GM19035 (cell line): Measurements from ENCODE around the gene DUSP8.
"Not testable (repeated sequence)": the region's sequence is repeated elsewhere in the genome, so short reads cannot be mapped to it uniquely, and the experiment has no call there.

ENCODE experiments used
- ATAC-seq: cut with Tn5 transposase; IDR thresholded peaks from one replicate; pipeline ENCODE4 v1.9.1; 2021; ENCODE audit not compliant: unreplicated experiment

DUSP8 gene

DNA sequence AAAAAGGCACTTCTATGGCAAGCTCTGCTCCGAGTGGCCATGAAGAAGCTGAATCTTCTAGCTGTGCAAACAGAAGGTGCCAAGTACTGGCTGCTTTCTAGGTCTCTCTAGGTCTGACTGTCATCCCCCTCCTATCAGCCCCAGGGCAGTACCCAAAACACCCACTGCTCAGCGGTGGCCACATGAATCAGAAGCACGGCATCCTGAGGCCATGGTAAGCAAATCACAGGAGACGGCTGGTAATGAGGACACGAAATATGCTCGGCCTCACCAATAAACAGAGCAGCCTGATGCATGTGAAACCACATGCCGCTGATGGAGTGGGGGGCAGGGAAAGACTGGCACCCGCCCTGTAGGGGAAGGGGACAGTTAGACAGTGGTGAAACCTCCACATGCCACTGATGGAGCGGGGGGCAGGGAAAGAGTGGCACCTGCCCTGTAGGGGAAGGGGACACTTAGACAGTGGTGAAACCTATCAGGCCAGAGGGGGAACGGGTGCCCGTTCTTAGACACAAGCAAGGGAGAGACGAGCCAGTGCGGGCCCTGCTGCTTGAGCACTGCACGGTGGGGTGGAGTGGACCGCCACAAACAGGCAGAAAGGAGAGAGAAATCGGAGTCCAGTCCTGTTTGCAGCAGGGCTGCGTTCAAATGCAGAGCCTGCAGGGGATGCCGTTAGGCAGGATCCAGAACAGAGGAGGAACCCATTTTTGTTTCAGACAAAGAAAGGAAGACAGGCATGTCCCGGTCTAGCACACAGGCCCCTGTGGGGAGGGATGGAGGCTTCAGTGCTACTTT, 55.6 kb downstream of the DUSP8 start:
- no peak for ATAC-seq

DNA sequence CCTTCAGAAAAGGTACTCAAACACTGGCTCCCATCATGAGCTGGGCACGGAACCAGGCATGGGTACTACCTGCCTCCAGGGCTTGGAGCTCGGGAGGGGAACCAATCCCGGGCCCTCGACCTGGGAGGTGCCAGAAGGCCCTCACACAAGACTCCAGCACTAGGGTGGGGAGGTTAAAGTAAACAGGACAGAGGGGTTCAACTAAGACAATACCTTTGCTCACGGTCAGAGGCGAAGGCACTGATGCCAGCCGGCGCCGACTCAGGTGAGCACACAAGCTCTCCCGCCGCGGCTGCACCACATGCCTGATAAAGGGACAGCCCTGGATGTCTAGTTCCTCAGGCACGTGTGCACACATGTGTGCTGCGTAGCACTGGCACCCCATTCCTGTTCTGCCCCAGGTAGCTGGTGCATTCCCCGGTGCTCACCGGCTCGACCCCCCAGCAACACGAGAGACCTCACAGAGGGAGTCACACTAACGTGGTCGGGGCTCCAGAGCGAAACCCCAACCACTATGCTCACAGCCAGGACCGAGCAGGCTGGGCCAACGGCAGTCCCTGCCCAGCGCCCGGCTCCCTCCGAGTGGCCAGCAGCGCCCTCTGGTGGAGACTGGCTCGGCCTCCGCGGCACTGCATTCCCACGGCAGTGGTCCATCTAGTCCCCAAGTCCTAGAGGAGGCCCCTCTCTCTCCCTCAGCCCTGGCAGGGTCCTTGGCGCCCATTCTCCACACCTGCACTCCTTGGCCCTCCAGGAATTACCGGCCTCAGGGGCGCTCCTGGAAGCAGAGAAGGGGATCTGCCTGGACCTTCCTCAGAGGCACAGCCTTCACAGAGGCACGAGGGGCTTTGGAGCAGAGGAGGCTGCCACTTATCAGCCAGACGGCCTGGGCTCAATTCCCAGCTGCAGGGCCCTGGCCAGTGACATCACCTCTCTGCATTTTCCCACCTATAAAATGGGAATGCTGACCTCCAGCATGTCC, 56.7 kb downstream of the DUSP8 start:
- no peak for ATAC-seq

- ATAC-seq, result no peak
Measured at GRCh38 chr11:1514336-1515061, 57.6 kb downstream of the DUSP8 start.

GRCh38 chr11:1513326-1514296, 58.5 kb downstream of the DUSP8 start:
- no peak for ATAC-seq

DNA sequence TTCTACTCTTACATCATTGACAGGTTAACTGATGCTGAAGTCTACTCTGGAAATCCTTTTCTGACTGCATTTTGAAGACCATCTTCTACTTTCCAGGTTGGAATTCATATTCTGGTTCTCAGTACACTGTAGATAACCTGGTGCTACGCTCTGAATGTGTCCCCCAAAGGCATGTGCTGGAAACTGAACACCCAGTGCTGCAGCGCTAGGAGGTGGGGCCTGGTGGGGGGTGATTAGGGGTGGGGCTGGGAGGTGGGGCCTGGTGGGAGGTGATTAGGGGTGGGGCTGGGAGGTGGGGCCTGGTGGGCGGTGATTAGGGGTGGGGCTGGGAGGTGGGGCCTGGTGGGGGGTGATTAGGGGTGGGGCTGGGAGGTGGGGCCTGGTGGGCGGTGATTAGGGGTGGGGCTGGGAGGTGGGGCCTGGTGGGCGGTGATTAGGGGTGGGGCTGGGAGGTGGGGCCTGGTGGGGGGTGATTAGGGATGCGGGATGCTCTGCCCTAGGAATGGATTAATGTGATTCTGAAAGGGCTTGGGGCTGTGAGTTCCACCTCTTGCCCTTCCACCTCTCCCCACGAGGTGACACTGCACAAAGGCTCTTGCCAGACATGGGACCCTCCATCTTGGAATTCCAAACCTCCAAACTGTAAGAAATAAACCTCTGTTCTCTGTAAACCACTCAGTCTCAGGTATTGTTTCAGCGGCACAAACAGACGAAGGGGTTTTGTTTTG, 59.4 kb downstream of the DUSP8 start:
- ATAC-seq, result not testable (repeated sequence)

GRCh38 chr11:1511937-1512496, 60.1 kb downstream of the DUSP8 start:
- ATAC-seq, result no peak

- no peak for ATAC-seq
Measured at GRCh38 chr11:1510928-1511327, 61.1 kb downstream of the DUSP8 start.

DNA sequence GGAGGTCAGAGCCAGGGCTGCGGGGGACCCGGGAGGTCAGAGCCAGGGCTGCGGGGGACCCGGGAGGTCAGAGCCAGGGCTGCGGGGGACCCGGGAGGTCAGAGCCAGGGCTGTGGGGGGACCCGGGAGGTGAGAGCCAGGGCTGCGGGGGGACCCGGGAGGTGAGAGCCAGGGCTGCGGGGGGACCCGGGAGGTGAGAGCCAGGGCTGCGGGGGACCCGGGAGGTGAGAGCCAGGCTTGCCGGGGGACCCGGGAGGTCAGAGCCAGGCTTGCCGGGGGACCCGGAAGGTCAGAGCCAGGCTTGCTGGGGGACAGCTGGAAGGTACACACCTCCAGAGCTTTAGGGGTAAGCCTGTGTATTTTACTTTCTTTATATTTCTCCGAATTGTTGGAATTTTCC, 61.7 kb downstream of the DUSP8 start:
- not testable (repeated sequence) for ATAC-seq

DNA sequence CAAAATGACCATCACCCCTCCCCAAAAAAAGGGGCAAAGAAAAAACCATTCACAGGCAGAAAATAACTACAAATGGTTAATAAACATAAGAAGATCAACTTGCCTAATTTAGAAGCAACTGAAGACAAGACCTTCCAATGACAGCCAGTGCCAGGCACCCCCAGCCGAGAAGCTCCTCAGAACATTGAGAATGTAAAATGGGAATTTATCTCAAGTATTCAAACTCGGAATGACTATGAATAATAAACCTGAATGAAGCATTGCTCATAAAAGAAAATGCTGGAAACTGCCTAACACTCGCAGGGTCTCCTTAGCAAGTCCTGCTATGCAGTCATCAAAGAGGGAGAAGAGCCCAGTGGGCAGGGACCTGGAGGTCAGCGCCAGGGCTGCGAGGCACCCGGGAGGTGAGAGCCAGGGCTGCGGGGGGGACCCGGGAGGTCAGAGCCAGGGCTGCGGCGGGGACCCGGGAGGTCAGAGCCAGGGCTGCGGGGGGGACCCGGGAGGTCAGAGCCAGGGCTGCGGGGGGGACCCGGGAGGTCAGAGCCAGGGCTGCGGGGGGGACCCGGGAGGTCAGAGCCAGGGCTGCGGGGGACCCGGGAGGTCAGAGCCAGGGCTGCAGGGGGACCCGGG, 62.3 kb downstream of the DUSP8 start:
- ATAC-seq, result no peak

DNA sequence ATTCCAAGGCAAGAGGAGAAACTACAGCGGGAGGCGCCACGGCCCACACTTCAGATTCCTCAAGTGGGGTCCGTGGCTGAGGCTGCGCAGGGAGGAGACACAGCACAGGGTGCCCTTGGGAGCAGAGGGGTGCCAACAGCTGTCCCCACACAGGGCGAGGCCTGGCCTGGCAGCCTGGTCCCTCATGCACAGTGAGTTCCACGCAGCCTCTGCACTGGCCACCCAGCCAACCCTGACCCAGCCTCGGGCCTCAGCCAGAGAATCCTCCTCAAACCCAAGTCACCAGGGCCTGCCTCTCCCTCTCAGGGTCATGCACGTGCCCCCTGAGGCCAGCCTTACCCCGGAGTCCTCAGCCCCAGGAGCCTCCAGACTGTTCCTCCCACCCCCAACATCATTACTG, 63.1 kb downstream of the DUSP8 start:
- no peak for ATAC-seq

GRCh38 chr11:1508491-1508891, 63.6 kb downstream of the DUSP8 start:
- no peak for ATAC-seq

- ATAC-seq, result no peak
Measured at GRCh38 chr11:1507381-1508140, 64.5 kb downstream of the DUSP8 start.

GRCh38 chr11:1506981-1507380, 65.1 kb downstream of the DUSP8 start:
- ATAC-seq, result no peak

DNA sequence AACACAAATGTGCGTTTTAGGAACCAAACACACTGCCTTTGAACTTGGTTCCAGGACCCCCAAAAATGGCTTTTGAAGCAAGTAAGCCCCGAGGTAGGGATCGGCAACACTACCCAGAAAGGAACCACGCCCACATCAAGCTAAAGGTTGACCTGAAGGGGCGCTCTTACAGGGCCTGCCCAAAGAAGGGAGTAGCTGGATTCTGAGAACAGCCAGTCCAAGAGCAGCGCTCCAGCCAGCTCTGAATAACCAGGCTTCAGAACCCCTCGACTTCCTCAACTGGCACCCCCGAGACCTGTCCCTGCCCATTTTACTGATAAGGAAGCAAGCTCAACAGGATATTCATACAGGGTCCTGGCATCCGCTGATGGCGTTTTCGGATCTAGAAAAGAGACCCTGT, 66.6 kb downstream of the DUSP8 start:
- ATAC-seq, result no peak

GRCh38 chr11:1504581-1505290, 67.3 kb downstream of the DUSP8 start:
- ATAC-seq, result no peak

DNA sequence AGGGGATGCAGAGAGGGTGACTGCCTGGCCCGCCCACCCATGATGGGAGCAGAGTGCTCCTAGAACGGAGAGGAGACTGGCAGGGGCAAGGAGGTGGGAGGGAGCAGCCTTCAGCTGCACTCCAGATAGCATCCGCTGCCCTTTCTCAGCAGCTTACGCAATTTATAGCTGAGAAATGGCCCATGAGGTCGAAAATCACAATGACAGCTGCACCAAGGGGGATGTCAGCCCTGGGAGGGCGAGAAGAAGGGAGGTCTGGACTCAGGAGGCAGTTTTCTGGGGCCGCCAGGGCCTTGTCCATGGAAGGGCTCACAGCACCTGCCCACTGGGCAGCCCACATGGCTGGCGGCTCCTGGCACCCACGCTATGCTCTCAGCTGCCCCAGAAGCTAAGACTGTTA, 67.9 kb downstream of the DUSP8 start:
- ATAC-seq, result no peak
